GM04504 (cell line): ENCODE results near the gene TULP4.
"Not testable (repeated sequence)": the region's sequence is repeated elsewhere in the genome, so short reads cannot be mapped to it uniquely, and the experiment has no call there.

Source experiments
- DNase-seq: peaks from one replicate; pipeline ENCODE4 v3.0.0-alpha.2; 2012; ENCODE audit warnings: low read depth

The TULP4 gene

DNA sequence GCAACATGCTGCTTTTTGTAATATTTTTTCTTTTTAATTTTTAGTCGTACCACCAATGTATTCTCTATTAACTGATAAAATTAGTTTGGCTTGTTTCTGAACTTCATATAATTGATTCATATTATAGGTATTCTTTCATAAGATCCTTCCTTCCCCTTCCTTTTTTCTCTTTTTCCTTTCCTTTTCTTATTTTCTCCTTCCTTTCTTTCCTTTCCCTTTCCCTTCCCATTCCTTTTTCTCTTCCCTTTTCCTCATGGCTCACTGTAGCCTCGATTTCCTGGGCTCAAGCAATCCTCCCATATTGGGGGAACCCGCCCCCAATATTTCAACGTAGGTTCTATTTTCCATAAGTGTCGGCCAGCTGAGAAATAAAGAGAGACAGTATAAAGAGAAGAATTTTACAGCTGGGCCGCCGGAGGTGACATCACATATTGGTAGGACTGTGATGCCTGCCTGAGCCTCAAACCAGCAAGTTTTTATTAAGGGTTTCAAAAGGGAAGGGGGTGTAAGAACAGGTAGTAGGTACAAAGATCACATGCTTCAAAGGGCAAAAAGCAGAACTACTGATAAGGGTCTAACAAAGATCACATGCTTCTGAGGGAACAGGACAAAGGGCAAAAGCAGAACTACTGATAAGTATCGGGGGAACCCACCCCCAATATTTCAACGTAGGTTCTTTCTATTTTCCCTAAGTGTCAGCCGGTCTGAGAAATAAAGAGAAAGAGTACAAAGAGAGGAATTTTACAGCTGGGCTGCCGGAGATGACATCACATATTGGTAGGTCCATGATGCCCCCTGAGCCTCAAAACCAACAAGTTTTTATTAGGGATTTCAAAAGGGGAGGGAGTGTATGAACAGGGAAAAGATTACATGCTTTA lies 16.1 kb upstream of the TULP4 start:
- DNase-seq: not testable (repeated sequence)

DNA sequence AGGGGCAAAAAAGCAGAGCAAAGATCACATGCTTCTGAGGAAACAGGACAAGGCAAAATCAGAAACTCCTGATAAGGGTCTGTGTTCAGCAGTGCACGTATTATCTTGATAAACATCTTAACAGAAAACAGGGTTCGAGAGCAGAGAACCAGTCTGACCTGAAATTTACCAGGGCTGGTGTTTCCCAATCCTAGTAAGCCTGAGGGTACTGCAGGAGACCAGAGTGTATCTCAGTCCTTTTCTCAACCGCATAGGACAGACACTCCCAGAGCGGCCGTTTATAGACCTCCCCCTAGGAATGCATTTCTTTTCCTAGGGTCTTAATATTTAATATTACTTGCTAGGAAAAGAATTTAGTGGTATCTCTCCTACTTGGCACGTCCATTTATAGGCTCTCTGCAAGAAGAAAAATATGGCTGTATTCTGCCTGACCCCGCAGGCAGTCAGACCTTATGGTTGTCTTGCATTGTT lies 15.4 kb upstream of the TULP4 start:
- not testable (repeated sequence) for DNase-seq

DNA sequence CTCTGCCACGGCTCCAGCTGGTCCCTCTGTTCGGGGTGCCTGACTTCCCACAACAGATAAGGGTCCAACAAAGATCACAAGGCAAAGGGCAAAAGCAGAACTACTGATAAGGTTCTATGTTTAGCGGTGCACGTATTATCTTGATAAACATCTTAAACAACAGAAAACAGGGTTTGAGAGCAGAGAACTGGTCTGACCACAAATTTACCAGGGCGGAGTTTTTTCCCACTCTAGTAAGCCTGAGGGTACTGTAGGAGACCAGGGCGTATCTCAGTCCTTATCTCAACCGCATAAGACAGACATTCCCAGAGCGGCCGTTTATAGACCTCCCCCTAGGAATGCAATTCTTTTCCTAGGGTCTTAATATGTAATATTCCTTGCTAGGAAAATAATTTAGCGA lies 14.6 kb upstream of the TULP4 start:
- DNase-seq: not testable (repeated sequence)

- DNase-seq: not testable (repeated sequence)
Observed at GRCh38 chr6:158300306-158301143, 11.7 kb upstream of the TULP4 start.

DNA sequence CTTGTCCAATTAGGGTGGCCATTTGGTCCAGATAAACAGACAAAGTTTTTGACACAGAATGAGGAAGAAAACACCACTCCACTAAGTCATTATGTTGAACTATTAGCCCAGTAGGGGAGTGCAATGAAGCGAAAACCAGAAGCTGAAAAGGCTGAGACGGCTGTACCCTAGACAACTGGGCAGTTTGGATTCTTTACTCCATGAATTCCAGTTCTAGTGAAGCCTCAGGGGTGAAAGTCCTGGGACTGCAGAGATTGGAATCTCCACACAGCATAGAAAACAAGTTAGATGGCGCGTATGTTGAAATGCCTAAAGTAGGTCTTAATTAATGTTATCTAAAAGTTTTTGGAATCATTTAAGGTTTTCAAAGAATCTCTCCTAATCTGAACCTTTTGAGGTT lies 10.7 kb upstream of the TULP4 start:
- not testable (repeated sequence) for DNase-seq

- not testable (repeated sequence) for DNase-seq
Observed at GRCh38 chr6:158302195-158302796, 10.0 kb upstream of the TULP4 start.

DNA sequence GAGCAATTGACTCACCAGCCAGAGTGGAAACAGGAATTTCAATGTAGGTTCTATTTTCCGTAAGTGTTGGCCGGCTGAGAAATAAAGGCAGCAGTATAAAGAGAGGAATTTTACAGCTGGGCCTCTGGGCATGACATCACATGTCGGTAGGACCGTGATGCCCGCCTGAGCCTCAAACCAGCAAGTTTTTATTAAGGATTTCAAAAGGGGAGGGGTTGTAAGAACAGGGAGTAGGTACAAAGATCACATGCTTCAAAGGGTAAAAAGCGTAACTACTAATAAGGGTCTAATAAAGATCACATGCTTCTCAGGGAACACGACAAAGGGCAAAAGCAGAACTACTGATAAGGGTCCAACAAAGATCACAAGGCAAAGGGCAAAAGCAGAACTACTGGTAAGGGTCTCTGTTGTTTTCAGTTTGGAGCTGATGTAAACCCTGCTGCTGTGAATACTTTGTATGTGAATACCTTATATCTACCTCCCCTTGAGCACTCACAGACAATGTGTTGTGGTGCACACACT lies 9.0 kb upstream of the TULP4 start:
- DNase-seq: no peak

GRCh38 chr6:158304254-158304653 lies 8.0 kb upstream of the TULP4 start:
- DNase-seq: no peak

- no peak for DNase-seq
Observed at GRCh38 chr6:158309814-158310213, 2.5 kb upstream of the TULP4 start.

DNA sequence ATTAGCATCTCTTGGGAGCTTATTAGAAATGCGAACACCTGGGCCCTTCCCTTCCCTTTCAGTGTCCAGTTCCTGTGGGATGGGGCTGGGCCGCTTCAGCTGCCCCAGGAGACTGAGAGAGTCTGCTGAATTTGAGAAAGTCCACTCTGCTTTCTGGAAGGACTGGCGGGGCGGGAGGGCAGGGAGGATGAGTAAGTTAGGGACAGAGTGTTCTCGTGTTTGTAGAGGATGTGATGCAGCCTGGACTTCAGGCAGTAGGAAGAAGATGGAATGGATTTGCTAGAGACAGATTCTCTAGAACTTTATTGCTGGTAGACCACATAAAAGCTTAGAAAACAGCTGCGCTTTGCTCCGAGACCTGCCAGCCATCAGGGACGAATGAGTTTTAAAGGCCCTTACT lies 1.1 kb upstream of the TULP4 start:
- no peak for DNase-seq

DNA sequence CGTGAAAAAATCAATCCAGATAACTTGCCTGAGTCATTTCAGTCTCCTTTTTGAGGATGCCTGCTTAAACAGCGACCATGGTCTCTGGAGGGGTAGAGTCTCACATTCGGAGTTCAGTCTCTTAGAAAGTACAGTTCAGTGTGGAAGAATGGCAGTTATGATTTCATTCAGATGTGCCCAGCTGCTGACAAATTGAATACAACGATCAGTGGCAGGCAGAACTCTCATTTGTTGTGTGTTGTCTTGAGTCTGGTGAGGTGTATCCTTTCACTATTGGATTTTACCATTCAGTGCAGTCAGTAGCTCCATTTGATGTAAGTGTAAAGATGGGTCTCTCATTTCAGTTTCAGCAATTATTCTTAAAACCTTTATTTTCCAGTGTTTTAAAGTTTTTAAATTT lies 639 bp upstream of the TULP4 start:
- no peak for DNase-seq

DNA sequence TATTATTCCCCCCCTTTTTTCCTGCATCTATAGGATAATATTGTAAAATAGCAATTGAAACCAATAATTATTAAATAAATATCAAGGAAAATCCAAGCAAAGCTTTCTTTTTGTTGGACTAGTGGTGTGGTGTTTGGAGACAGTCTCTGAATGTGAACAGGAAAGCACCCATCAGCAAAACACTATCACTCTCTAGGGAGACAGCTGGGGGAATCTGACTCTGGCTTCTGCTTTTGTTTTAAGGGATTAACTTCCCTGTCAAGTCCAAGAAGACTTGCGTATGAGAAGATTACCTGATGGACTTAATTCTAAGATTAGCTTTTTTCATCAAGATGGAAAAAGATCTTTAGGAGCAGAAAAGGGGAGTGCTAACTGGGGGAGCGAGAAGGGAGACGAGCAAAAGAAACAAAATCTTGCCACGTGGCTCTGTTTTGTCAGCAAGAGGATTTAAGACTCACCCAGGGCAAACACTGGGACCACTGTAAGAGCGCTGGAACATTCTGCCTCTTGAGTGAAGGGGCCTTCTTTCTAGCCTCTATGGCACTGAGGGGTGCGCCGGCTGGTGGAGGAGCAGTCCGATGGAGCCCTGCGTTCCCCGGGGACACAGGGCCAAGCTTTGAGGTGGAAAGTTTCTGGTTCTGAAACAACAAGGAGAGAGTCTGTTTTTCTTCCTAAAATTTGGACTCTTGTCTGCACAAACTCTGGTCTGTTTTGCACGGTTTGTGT lies 570 bp downstream of the TULP4 start:
- no peak for DNase-seq

DNA sequence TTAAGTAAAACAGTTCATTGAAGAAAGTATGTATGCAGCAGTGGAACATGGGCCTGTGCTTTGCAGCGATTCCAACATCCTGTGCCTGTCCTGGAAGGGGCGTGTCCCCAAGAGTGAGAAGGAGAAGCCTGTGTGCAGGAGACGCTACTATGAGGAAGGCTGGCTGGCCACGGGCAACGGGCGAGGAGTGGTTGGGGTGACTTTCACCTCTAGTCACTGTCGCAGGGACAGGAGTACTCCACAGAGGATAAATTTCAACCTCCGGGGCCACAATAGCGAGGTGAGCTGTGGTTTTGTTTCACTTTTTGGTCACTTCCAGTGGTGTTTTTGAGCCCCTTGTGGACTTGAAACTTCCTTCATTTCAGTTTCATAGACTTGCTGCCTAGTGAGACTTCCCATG lies 1.7 kb downstream of the TULP4 start:
- no peak for DNase-seq

DNA sequence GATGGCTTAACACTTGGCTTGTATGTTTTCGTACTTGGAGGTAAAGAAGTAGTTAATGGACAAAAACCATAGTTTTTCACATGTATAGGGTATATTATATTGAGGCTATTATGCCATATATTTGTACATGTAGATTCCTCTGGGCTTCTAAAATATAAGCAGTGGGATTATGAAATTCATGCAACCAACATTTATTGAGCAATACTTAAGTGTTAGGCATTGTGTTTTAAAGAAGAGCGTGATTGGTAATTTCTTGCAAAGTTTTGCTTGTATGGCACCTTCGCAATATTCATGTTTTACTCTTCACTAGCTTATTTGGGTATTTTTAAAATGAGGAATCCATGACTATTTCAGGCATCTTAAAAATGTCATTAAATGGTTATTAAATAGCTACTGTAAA lies 2.5 kb downstream of the TULP4 start:
- DNase-seq: no peak

DNA sequence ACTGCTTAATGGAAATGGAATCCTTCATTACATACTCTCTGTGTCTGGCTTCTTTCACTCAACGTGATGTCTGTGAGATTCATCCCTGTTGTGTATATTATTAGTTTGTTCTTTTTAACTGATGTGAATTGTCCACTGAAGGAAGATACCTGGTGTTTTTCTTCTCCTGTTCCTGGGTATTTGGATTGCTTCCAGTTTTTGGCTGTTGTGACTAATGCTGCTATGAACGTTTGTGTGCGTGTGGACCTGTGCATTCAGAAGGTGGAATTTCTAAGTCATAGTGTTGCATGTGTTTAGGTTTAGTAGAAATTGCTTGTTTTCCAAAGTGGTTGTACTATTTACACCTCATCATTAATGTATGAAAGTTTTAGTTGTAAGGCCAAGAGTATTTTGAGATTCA lies 3.8 kb downstream of the TULP4 start:
- DNase-seq: no peak

DNA sequence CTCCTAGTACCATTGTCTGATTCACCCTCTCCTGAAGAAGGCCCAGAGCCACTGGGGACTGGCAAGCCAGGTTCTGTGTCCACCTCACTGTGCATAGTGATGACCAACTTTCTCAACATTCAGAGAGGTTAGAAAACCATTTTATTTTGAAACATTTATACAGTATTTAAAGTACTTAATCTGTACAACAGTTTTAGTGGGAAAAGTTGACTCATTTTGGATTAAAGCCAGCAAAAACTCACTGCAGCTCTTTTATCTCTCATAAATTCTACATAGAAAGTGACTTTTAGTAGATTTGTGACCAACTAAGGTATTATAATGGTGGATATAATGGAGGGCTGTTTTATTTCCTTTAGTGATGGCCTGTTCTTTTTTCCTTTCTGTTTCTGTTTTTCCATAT lies 9.7 kb downstream of the TULP4 start:
- DNase-seq: peak; percentile 32

GRCh38 chr6:158322400-158322723 lies 10.1 kb downstream of the TULP4 start:
- no peak for DNase-seq

DNA sequence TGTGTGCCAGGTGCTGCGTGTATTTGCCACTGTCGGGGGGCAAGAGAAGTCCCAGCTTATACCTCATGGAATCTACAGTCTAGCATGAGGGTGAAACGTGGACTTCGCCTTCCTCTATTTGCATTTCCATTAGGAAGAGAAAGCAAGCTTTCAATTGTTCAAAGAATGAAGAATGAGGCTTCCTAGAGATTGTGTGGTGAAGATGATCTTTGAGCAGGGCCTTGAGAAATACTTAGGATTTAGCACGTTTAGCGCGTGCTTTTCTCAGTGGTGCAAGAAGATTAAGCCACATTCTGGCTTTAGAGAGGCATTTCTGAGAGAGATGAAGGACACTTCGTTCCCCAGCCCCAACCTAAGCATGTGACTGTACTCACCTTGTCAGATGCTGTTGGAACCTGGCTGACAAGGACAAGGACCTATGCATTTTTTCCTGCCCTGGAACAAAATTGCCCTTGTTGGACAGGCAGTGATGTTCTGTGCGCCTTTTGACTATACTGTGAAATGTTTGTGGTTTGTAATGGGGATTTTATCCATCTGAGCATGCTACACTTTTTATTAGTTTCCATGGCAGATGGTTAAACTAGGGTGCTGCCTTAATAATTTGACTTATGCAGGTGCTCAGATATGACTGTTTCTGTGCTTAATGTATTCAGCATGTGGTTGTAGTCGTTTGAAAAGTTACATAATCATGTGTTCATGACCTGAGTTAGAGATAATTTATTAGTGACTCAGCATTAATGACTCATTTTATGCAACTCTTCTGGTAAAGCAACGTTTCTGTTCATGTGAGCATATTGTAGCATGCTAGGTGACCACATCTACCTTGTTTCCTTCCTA lies 10.7 kb downstream of the TULP4 start:
- peak; percentile 34 for DNase-seq

DNA sequence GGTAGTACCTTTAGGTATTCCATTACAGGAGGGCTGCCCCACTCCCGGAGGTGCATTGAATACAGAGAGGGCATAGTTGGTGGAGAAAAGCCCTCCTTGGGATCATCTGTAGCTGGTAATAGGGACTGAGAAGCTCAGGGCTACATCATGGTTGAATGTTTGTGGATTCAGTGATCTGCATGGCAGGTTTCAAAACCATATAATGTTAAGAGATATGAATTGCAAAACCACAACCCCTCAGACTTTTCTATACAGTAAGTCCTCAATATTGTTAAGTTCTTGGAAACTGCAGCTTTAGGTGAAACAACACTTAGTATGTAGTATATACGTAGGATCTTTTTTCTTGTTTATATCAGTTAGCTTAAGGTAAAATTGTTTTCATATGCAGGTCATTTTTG lies 11.3 kb downstream of the TULP4 start:
- DNase-seq: no peak

DNA sequence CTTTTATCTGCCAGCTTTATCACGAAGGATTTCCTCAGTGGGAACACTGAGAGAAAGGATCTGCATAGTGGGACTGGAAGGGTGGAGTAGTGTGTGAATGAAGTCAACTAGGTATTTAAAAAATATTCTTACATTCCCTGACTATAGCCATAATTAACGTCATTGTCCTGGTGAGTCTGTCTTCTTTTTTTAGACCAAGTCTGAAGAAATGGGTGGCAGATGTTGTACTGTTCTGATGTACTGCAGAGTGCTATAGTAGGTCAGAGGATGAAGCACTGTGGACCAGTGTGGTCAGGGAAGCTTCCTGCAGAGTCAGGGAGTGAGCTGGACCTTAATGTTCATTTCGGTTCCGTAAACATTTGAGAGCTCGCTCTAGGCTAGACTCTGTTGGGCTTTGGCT lies 11.9 kb downstream of the TULP4 start:
- peak; percentile 38 for DNase-seq

GRCh38 chr6:158327211-158327610 lies 14.9 kb downstream of the TULP4 start:
- no peak for DNase-seq
